ENCODE data around the gene NDUFAB1.

GRCh38 chr16:23590181-23590580 is 5.9 kb downstream of the NDUFAB1 start:
- TF ChIP-seq, protein P1, sequence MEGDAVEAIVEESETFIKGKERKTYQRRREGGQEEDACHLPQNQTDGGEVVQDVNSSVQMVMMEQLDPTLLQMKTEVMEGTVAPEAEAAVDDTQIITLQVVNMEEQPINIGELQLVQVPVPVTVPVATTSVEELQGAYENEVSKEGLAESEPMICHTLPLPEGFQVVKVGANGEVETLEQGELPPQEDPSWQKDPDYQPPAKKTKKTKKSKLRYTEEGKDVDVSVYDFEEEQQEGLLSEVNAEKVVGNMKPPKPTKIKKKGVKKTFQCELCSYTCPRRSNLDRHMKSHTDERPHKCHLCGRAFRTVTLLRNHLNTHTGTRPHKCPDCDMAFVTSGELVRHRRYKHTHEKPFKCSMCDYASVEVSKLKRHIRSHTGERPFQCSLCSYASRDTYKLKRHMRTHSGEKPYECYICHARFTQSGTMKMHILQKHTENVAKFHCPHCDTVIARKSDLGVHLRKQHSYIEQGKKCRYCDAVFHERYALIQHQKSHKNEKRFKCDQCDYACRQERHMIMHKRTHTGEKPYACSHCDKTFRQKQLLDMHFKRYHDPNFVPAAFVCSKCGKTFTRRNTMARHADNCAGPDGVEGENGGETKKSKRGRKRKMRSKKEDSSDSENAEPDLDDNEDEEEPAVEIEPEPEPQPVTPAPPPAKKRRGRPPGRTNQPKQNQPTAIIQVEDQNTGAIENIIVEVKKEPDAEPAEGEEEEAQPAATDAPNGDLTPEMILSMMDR (IDR thresholded peaks at IDR 0.05) = no peak
- no peak for TF ChIP-seq POLR2A (IDR thresholded peaks at IDR 0.05)

All from adrenal gland (tissue), 5 donors.